ENCODE results near the gene CYS1.

DNA sequence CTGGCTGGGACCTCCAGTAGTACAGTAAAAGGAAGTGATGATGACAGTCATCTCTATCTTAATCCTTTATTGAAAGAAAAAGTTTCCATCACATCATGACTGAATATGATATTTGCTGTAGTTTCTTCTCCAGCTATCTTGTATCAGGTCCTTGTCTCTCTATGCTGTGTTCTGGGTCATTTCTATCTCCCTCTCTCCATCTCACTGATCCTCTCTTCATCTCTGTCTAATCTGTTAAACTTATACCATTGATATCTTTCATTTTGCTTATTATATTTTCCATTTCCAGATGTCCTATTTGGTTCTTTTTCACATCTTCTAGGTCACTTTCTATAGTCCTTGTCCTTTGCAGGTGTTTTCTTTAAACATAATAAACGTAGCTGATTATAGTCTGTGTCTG is 12.3 kb downstream of the CYS1 start:
- TF ChIP-seq HDAC2 (IDR thresholded peaks at IDR 0.05; ENCODE audit: borderline replicate concordance in 1 of 2, low read depth in 2 of 2, low read length in 2 of 2) (no peak), RFX5 (IDR thresholded peaks at IDR 0.05; ENCODE audit: borderline replicate concordance, low read depth, low read length) (no peak), EP300 (IDR thresholded peaks at IDR 0.05; ENCODE audit: borderline replicate concordance in 1 of 2, low read depth in 2 of 2, low read length in 2 of 2) (no peak), POLR2AphosphoS5 (IDR thresholded peaks at IDR 0.05; ENCODE audit: low read depth, low read length) (no peak), SAP30 (IDR thresholded peaks at IDR 0.05; ENCODE audit: insufficient read depth, insufficient replicate concordance, low read length) (no peak)
- TF ChIP-seq, protein P1, sequence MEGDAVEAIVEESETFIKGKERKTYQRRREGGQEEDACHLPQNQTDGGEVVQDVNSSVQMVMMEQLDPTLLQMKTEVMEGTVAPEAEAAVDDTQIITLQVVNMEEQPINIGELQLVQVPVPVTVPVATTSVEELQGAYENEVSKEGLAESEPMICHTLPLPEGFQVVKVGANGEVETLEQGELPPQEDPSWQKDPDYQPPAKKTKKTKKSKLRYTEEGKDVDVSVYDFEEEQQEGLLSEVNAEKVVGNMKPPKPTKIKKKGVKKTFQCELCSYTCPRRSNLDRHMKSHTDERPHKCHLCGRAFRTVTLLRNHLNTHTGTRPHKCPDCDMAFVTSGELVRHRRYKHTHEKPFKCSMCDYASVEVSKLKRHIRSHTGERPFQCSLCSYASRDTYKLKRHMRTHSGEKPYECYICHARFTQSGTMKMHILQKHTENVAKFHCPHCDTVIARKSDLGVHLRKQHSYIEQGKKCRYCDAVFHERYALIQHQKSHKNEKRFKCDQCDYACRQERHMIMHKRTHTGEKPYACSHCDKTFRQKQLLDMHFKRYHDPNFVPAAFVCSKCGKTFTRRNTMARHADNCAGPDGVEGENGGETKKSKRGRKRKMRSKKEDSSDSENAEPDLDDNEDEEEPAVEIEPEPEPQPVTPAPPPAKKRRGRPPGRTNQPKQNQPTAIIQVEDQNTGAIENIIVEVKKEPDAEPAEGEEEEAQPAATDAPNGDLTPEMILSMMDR (IDR thresholded peaks at IDR 0.05; ENCODE audit: control extremely low read depth in 1 of 3, insufficient read depth in 1 of 3, low read depth in 1 of 3, low read length in 3 of 3): no peak
- TF ChIP-seq, protein P2, sequence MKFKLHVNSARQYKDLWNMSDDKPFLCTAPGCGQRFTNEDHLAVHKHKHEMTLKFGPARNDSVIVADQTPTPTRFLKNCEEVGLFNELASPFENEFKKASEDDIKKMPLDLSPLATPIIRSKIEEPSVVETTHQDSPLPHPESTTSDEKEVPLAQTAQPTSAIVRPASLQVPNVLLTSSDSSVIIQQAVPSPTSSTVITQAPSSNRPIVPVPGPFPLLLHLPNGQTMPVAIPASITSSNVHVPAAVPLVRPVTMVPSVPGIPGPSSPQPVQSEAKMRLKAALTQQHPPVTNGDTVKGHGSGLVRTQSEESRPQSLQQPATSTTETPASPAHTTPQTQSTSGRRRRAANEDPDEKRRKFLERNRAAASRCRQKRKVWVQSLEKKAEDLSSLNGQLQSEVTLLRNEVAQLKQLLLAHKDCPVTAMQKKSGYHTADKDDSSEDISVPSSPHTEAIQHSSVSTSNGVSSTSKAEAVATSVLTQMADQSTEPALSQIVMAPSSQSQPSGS (IDR thresholded peaks at IDR 0.05; ENCODE audit: low read length): no peak
- TF ChIP-seq, protein P3, sequence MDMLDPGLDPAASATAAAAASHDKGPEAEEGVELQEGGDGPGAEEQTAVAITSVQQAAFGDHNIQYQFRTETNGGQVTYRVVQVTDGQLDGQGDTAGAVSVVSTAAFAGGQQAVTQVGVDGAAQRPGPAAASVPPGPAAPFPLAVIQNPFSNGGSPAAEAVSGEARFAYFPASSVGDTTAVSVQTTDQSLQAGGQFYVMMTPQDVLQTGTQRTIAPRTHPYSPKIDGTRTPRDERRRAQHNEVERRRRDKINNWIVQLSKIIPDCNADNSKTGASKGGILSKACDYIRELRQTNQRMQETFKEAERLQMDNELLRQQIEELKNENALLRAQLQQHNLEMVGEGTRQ (IDR thresholded peaks at IDR 0.05; ENCODE audit: low read length): no peak
- TF ChIP-seq, protein P4, sequence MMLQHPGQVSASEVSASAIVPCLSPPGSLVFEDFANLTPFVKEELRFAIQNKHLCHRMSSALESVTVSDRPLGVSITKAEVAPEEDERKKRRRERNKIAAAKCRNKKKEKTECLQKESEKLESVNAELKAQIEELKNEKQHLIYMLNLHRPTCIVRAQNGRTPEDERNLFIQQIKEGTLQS (IDR thresholded peaks at IDR 0.05; ENCODE audit: insufficient read depth, low read depth, low read length): no peak

Measured in H1 (cell line).